Measurements from ENCODE around the gene FYCO1.
A peak's percentile ranks its signal among the peaks of the same experiment; 100 is the strongest.

Gene FYCO1

DNA sequence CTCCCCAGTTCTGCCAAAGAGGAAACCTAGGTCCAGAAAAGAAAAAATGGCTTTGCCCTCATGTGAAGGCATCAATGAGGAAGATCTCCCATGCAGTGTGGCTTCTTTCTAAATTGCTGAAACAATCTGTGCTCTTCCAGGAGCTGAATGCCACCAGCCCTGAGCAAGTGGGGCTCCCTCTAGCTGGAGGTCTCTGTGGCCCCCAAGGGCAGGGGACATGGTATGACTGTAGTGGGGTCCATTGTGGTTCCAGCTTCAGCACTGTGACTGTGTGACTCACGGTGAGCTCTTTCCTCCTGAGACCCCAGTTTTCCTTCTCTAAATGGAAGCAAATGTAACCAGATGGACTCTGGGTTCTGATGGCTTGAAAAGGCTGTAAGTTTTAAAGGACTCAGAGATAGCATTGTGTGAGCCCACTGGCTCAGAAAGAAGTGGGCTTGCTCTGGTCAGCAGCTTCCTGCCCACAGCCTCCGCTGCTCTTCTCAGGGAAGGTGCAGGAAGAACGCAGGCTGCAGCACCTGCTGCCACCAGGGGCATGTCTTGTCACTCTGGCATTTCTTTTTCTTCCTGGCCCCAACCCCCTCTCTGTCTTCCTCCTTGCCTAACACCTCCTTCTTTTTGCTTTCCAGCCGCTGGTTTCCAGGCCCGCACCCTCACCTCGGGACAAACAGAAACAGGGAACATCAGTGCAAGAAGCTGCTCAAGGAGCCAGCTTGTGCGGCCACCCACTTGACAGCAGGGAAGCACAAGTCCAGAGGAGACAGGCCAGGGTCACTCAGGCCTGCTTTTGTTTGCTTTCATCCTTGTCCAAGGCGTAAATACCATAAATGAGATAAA lies 58.2 kb downstream of the FYCO1 start:
- Mint-ChIP-seq H3K4me1 (peaks cover 13% of the 10 kb centered on the region), H3K27me3 (no peaks in the 10 kb centered on the region), H3K9me3 (no peaks in the 10 kb centered on the region), H3K36me3 (peaks cover 30% of the 10 kb centered on the region), H3K4me3 (no peak overlapping the region), H3K27ac (no peak overlapping the region)

DNA sequence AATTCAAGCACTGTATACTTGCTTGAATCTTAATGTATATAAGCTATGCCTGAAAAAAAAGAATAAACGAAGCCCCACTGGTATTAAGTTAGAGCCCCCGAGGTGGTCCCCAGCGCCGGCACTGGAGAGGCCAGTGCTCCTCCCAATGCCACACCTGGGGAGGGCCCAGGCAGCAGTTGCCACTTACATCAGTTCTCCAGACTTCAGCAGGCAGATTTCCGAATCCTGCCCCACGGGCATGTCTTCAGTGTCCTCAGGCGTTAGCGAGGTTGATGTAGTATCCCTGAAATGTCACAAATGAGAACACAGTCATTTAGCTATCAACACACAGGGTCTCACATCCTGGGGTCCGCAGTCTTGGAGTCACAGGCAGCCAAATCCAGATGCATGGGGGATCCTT lies 59.4 kb downstream of the FYCO1 start:
- H3K4me1 Mint-ChIP-seq: peaks cover 9% of the 10 kb centered on the region
- peaks cover 30% of the 10 kb centered on the region for H3K36me3 Mint-ChIP-seq
- no peaks in the 10 kb centered on the region for H3K9me3 Mint-ChIP-seq
- H3K27ac Mint-ChIP-seq: no peak overlapping the region
- no peaks in the 10 kb centered on the region for H3K27me3 Mint-ChIP-seq
- H3K4me3 Mint-ChIP-seq: no peak overlapping the region

DNA sequence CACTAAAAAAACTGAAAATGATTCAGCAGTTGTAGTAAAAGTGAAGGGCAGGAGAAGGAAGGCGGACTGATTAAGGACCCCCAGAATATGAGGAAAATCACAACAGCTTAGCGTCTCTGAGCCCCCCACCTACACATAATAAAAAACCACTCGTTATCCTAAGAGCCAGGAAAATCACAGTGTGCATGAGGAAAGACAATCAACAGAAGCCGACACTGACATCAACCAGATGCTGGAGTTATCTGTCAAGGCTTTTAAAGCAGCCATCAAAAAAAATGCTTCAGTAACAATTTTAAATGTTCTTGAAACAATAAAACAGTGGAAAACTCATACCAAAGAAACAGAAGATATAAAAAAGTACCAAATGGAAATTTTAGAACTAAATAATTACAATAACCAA lies 62.0 kb downstream of the FYCO1 start:
- no peaks in the 10 kb centered on the region for H3K27me3 Mint-ChIP-seq
- H3K4me3 Mint-ChIP-seq: no peak overlapping the region
- peaks cover 3% of the 10 kb centered on the region for H3K4me1 Mint-ChIP-seq
- no peaks in the 10 kb centered on the region for H3K9me3 Mint-ChIP-seq
- H3K36me3 Mint-ChIP-seq: peaks cover 40% of the 10 kb centered on the region
- H3K27ac Mint-ChIP-seq: no peak overlapping the region

DNA sequence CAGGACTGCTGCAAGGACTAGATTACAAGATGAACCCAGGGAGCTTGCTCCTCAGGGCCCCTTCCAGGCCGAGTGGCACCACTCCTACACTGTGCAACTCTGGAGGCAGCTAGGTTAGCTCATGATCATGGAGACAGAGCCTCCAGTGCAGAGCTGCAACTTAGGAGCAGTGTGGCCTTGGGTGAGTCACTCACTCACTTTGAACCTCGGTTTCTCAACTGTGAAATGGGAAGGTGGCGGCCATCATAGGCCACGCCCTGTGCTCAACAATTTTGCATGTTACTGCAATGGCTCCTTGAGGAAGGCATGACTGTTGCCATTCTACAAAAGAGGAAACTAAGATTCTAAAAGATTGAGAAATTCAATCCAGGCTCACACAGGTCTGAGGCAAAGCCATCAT lies 63.5 kb downstream of the FYCO1 start:
- Mint-ChIP-seq H3K27ac (no peak overlapping the region), H3K9me3 (no peaks in the 10 kb centered on the region), H3K4me1 (peaks cover 3% of the 10 kb centered on the region), H3K36me3 (peaks cover 38% of the 10 kb centered on the region), H3K4me3 (no peak overlapping the region), H3K27me3 (no peaks in the 10 kb centered on the region)

DNA sequence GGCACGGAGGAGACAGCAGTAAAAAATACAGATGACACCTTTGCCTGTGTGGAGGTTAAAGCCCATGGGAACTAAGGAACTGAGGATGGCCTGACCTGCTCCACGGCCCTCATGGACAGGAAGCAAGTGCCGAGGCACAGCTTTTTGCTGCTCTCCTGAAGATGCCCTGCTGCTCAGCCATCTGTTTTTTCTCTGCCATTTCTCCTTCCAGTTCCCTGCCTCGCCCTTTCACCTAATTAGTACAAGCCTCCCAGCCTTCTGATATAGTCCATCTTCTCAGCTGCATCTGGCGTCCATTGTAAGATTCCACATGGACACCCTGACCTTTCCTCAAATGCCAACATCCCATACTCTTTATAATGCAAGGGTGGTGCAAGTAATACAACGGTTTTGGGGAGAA lies 64.1 kb downstream of the FYCO1 start:
- Mint-ChIP-seq H3K36me3 (peaks cover 38% of the 10 kb centered on the region), H3K27ac (no peak overlapping the region), H3K9me3 (no peaks in the 10 kb centered on the region), H3K4me3 (no peak overlapping the region), H3K27me3 (no peaks in the 10 kb centered on the region), H3K4me1 (peaks cover 3% of the 10 kb centered on the region)

- no peak overlapping the region for H3K27ac Mint-ChIP-seq
- H3K4me3 Mint-ChIP-seq: no peak overlapping the region
- H3K36me3 Mint-ChIP-seq: peaks cover 26% of the 10 kb centered on the region
- H3K27me3 Mint-ChIP-seq: no peaks in the 10 kb centered on the region
- peaks cover 3% of the 10 kb centered on the region for H3K4me1 Mint-ChIP-seq
- no peaks in the 10 kb centered on the region for H3K9me3 Mint-ChIP-seq
These were observed 66.5 kb downstream of the FYCO1 start for GRCh38 chr3:45929042-45929679.

DNA sequence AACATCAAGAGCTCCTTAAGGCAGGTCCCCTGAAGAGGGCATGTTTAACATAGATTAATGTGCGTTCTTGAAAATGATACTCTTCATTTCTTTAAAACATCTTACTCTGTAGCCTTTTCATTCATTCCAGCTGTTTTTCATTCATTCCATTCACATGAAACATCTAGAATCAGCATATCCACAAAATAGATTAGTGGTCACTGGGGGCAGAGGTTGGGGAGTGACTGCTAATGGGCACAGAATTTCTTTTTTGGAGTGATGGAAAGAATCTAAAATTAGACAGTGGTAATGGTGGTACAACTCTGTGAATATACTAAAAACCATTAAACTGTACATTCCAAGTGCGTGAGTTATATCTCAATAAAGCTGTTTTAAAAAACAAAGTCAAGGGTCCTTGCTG lies 67.7 kb downstream of the FYCO1 start:
- Mint-ChIP-seq H3K27me3 (no peaks in the 10 kb centered on the region), H3K4me3 (no peak overlapping the region), H3K9me3 (no peaks in the 10 kb centered on the region), H3K36me3 (peaks cover 21% of the 10 kb centered on the region), H3K27ac (no peak overlapping the region), H3K4me1 (peaks cover 7% of the 10 kb centered on the region)

DNA sequence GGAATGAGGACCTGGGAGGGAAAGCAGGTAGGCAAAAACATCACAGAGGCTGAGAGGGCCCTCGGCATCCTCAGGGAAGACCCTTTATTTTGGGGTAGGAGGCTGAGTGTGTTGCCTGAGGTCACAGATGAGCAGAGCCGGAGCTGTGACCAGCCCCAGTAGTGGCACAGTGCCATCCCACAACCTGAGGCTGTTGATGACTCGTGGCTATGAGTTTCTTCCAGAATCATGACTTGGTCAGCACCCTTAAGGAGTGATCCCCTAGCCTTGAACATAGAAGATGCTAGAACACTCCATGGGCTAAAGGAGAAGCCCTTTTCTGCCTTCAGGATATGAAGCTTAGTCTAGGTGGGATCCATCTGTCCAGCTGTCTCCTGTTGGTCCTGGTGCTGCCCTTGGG lies 71.9 kb downstream of the FYCO1 start:
- Mint-ChIP-seq H3K4me3 (no peak overlapping the region), H3K27ac (no peak overlapping the region), H3K4me1 (peaks cover 14% of the 10 kb centered on the region), H3K9me3 (no peaks in the 10 kb centered on the region), H3K36me3 (peaks cover 11% of the 10 kb centered on the region), H3K27me3 (no peaks in the 10 kb centered on the region)

DNA sequence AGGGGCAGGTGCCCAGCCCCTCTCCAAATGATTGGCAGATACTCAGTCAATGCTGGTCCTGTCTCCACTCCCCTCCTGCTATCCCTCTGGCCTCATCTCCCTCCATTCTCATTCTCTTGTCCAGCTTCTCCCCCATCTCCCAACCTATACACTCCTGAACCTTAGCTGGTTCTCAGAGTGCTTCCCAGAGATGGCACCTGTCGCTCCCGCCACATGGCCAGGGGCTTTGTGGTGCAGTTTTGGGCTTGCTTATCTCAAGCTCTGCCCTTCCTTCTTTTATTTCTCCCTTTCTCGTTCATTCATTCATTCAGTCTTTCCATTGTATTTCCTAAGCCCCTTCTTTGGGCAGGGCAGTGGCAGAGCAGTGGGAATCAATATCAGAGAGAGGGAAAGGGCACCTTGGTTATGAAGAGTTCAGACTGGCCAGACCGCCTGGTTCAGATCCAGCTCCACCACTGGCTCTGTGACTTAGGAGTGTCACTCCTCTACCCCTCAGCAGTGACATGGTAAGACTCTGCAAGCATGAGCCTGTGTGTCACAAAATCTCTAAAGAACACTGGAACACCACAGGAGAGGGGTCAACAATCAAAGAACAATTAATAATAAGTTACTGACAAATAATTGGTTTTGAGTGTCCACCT lies 72.6 kb downstream of the FYCO1 start:
- Mint-ChIP-seq H3K27ac (no peak overlapping the region), H3K36me3 (peaks cover 11% of the 10 kb centered on the region), H3K4me1 (peaks cover 14% of the 10 kb centered on the region), H3K27me3 (no peaks in the 10 kb centered on the region), H3K4me3 (no peak overlapping the region), H3K9me3 (no peaks in the 10 kb centered on the region)

GRCh38 chr3:45922039-45922326 lies 73.6 kb downstream of the FYCO1 start:
- Mint-ChIP-seq H3K27me3 (no peaks in the 10 kb centered on the region), H3K4me3 (no peak overlapping the region), H3K9me3 (no peaks in the 10 kb centered on the region)

GRCh38 chr3:45921158-45922038 lies 74.2 kb downstream of the FYCO1 start:
- Mint-ChIP-seq H3K9me3 (no peaks in the 10 kb centered on the region), H3K4me3 (no peak overlapping the region), H3K36me3 (peaks cover 13% of the 10 kb centered on the region), H3K4me1 (peaks cover 15% of the 10 kb centered on the region), H3K27me3 (no peaks in the 10 kb centered on the region), H3K27ac (peak overlapping the region; percentile 41)

More at GRCh38 chr3:45922039-45922326, 73.6 kb downstream of the FYCO1 start:
- Mint-ChIP-seq H3K27ac (no peak overlapping the region), H3K36me3 (peaks cover 11% of the 10 kb centered on the region), H3K4me1 (peaks cover 14% of the 10 kb centered on the region)

GRCh38 chr3:45917146-45917898 lies 78.3 kb downstream of the FYCO1 start:
- peaks cover 6% of the 10 kb centered on the region for H3K36me3 Mint-ChIP-seq
- H3K27ac Mint-ChIP-seq: no peak overlapping the region
- H3K27me3 Mint-ChIP-seq: no peaks in the 10 kb centered on the region
- H3K4me3 Mint-ChIP-seq: no peak overlapping the region
- no peaks in the 10 kb centered on the region for H3K9me3 Mint-ChIP-seq
- peaks cover 28% of the 10 kb centered on the region for H3K4me1 Mint-ChIP-seq

DNA sequence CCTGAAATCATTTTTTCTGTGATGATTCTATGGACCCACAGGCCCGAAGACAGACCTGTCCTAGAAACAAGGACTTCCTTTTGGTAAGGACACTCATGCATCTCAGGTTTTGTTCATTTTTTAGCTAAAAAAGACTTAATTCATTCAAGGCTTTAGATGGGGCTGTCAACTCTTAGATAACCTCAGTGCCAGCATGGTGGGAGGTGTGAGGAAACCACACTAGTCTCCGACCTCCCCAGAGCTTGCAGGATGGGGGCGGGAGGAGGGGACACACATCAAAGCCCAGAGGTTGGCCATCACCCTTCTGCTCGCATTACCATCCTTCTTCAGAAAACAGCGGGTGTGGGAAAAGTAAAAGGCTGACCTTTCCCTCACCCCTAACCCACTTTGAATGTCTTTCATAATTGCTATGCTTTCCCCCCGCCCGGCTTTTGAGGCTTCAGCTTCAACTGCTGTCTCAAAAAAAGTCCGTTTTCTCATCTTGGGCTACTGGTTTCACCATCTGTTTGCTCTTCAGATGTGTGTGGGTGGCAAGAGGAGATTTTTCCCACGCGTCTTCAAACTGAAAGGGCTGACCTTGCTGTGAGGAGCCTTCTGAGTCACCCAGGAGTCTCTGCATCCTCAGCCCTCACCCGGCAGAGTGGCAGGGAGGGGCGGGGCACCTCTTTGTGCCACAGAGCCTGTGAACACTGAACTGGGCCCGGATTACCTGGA lies 79.9 kb downstream of the FYCO1 start:
- peaks cover 19% of the 10 kb centered on the region for H3K4me1 Mint-ChIP-seq
- peak overlapping the region; percentile 77 for H3K27ac Mint-ChIP-seq
- H3K36me3 Mint-ChIP-seq: peaks cover 4% of the 10 kb centered on the region
- H3K4me3 Mint-ChIP-seq: peak overlapping the region; percentile 79
- H3K9me3 Mint-ChIP-seq: no peaks in the 10 kb centered on the region
- H3K27me3 Mint-ChIP-seq: no peaks in the 10 kb centered on the region

- no peak overlapping the region for H3K27ac Mint-ChIP-seq
- peaks cover 19% of the 10 kb centered on the region for H3K4me1 Mint-ChIP-seq
- H3K36me3 Mint-ChIP-seq: peaks cover 4% of the 10 kb centered on the region
- peak overlapping the region; percentile 79 for H3K4me3 Mint-ChIP-seq
- no peaks in the 10 kb centered on the region for H3K9me3 Mint-ChIP-seq
- H3K27me3 Mint-ChIP-seq: no peaks in the 10 kb centered on the region
These were observed 80.6 kb downstream of the FYCO1 start for GRCh38 chr3:45915059-45915439.
